ENCODE results near the gene NUP98.

Gene NUP98

DNA sequence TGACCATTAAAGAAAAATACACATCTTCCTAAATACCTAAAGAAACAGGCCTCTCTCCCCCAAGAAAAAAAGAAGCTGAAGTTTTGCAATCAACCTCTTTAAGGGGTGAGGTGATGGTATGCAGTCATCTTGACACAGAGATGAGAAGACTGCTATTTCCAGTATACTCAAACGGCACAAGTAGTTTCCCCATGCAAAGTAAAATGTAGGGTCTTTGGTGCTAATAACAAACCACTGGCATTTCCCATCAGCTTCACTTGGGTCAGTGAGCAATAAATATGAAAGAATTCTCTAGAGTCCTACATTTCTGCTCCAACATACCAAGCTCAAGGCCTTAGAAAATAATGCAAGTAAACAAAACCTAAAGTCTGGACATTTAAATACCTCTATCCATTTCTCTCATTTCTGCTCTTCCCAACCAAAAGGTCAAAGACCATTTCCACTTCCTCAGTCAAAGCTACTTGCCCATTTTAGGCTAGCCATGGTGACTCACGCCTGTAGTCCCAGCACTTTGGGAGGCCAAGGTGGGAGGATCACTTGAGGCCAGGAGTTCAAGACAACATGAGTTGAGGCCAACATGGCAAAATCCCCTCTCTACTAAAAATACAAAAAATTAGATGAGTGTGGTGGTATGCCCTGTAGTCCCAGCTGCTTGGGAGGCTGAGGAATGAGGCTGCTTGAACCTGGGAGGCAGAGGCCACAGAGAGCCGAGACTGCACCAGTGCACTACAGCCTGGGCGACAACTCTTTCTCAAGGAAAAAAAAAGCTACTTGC lies 86.7 kb downstream of the NUP98 start:
- Histone ChIP-seq H3K36me3 (ENCODE audit: low read depth) (peaks cover 89% of the 10 kb centered on the region), H3K9me3 (ENCODE audit: severe bottlenecking) (no peaks in the 10 kb centered on the region), H3K27me3 (ENCODE audit: insufficient read depth, poor library complexity, severe bottlenecking) (no peaks in the 10 kb centered on the region), H3K4me3 (ENCODE audit: severe bottlenecking) (no peak overlapping the region), H3K4me1 (ENCODE audit: insufficient read depth, poor library complexity, severe bottlenecking) (no peaks in the 10 kb centered on the region), H3K27ac (ENCODE audit: poor library complexity, severe bottlenecking) (no peak overlapping the region)
- TF ChIP-seq, protein P1, sequence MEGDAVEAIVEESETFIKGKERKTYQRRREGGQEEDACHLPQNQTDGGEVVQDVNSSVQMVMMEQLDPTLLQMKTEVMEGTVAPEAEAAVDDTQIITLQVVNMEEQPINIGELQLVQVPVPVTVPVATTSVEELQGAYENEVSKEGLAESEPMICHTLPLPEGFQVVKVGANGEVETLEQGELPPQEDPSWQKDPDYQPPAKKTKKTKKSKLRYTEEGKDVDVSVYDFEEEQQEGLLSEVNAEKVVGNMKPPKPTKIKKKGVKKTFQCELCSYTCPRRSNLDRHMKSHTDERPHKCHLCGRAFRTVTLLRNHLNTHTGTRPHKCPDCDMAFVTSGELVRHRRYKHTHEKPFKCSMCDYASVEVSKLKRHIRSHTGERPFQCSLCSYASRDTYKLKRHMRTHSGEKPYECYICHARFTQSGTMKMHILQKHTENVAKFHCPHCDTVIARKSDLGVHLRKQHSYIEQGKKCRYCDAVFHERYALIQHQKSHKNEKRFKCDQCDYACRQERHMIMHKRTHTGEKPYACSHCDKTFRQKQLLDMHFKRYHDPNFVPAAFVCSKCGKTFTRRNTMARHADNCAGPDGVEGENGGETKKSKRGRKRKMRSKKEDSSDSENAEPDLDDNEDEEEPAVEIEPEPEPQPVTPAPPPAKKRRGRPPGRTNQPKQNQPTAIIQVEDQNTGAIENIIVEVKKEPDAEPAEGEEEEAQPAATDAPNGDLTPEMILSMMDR (IDR thresholded peaks at IDR 0.05; ENCODE audit: poor library complexity, severe bottlenecking), result no peak
- ATAC-seq (ENCODE audit: low read depth) (no peak), DNase-seq (ENCODE audit: low spot score) (no peak)

DNA sequence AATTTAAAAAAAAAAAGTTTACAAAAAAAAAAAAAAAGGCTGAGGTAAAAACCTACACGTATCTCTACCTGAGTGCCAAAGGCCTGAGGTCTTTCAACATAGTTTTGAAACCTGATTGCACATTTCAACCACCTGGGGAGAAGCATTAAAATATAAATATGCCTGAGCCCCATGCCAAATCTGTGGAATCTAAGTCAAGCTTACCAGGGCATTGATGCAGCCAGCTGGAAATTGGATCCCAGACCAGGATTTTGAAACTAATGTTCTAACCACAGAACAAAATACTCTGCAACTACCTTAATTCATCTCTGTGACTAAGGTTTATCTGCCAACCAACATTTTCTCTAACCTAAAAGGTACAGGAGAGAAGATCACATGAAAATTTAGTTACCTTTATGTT lies 87.4 kb downstream of the NUP98 start:
- DNase-seq (ENCODE audit: low spot score) (no peak), ATAC-seq (ENCODE audit: low read depth) (no peak)
- Histone ChIP-seq H3K9me3 (ENCODE audit: severe bottlenecking) (no peaks in the 10 kb centered on the region), H3K4me3 (ENCODE audit: severe bottlenecking) (no peak overlapping the region), H3K36me3 (ENCODE audit: low read depth) (peaks cover 89% of the 10 kb centered on the region), H3K4me1 (ENCODE audit: insufficient read depth, poor library complexity, severe bottlenecking) (no peaks in the 10 kb centered on the region), H3K27ac (ENCODE audit: poor library complexity, severe bottlenecking) (no peak overlapping the region), H3K27me3 (ENCODE audit: insufficient read depth, poor library complexity, severe bottlenecking) (no peaks in the 10 kb centered on the region)
- TF ChIP-seq, protein P1 (IDR thresholded peaks at IDR 0.05; ENCODE audit: poor library complexity, severe bottlenecking), result no peak

DNA sequence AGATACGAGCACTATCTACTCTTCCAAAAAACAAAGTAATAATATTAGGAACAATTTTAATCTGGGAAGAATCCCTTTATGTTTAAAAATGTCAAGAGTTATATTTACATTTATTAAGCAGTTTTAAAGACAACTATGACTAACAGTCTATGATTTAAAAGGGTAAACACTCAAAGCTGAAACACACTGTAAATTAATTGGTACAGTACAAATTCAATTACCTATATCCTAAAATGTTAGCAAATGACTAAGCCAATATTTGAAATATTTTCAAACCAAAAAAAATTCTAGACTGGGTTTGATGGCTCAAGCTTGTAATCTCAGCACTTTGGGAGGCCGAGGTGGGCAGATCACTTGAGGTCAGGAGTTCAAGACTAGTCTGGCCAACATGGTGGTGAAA lies 90.2 kb downstream of the NUP98 start:
- no peak overlapping the region for H3K4me3 ChIP-seq (ENCODE audit: severe bottlenecking)
- H3K27ac ChIP-seq (ENCODE audit: poor library complexity, severe bottlenecking), result no peak overlapping the region
- peaks cover 89% of the 10 kb centered on the region for H3K36me3 ChIP-seq (ENCODE audit: low read depth)
- H3K27me3 ChIP-seq (ENCODE audit: insufficient read depth, poor library complexity, severe bottlenecking), result no peaks in the 10 kb centered on the region
- ATAC-seq (ENCODE audit: low read depth) (no peak), DNase-seq (ENCODE audit: low spot score) (no peak)
- TF ChIP-seq, protein P1 (IDR thresholded peaks at IDR 0.05; ENCODE audit: poor library complexity, severe bottlenecking), result no peak
- H3K9me3 ChIP-seq (ENCODE audit: severe bottlenecking), result no peaks in the 10 kb centered on the region
- no peaks in the 10 kb centered on the region for H3K4me1 ChIP-seq (ENCODE audit: insufficient read depth, poor library complexity, severe bottlenecking)

DNA sequence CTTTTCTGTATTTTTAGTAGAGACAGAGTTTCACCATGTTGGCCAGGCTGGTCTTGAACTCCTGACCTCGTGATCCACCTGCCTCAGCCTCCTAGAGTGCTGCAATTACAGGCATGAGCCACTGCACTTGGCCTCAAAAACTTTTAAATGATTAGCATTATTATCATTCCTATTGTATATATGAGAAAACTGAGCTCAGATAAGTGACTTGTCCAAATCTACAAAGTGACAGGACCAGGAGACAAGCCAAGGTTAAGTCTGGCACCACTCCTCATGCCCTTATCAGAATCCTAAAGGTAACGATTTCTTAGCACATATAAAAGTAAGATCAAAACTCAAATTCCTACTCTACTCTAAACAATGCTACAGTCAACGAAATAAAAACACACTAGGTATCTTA lies 94.0 kb downstream of the NUP98 start:
- Histone ChIP-seq H3K4me3 (ENCODE audit: severe bottlenecking) (no peak overlapping the region), H3K36me3 (ENCODE audit: low read depth) (peaks cover 94% of the 10 kb centered on the region), H3K9me3 (ENCODE audit: severe bottlenecking) (no peaks in the 10 kb centered on the region), H3K27me3 (ENCODE audit: insufficient read depth, poor library complexity, severe bottlenecking) (no peaks in the 10 kb centered on the region), H3K27ac (ENCODE audit: poor library complexity, severe bottlenecking) (no peak overlapping the region), H3K4me1 (ENCODE audit: insufficient read depth, poor library complexity, severe bottlenecking) (no peaks in the 10 kb centered on the region)
- TF ChIP-seq, protein P1 (IDR thresholded peaks at IDR 0.05; ENCODE audit: poor library complexity, severe bottlenecking), result no peak
- DNase-seq (ENCODE audit: low spot score) (no peak), ATAC-seq (ENCODE audit: low read depth) (no peak)

DNA sequence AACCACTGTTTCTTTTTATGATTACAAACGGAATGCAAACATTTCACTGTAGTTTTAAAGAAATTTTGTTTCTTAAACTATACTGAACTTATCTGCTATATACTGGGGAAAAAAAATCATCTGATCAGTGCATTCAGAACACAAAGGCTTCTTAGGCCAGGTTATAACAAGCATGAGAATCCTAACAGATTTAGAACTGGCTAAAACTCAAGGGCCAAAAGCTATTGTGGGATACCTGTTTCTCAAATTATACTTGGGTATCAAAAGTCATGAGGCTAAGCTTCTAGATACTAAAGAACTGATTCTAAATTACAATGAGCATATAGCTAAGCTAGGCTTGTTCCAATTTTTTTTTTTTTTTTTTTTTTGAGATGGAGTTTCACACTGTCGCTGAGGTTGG lies 96.4 kb downstream of the NUP98 start:
- Histone ChIP-seq H3K4me1 (ENCODE audit: insufficient read depth, poor library complexity, severe bottlenecking) (no peaks in the 10 kb centered on the region), H3K36me3 (ENCODE audit: low read depth) (peaks cover 98% of the 10 kb centered on the region), H3K9me3 (ENCODE audit: severe bottlenecking) (no peaks in the 10 kb centered on the region), H3K27me3 (ENCODE audit: insufficient read depth, poor library complexity, severe bottlenecking) (no peaks in the 10 kb centered on the region), H3K27ac (ENCODE audit: poor library complexity, severe bottlenecking) (no peak overlapping the region), H3K4me3 (ENCODE audit: severe bottlenecking) (no peak overlapping the region)
- DNase-seq (ENCODE audit: low spot score), result no peak
- TF ChIP-seq, protein P1 (IDR thresholded peaks at IDR 0.05; ENCODE audit: poor library complexity, severe bottlenecking), result no peak
- ATAC-seq (ENCODE audit: low read depth), result no peak
